Measurements from ENCODE around the gene C10orf53.

C10orf53 gene

GRCh38 chr10:49735848-49736563 lies 56.6 kb downstream of the C10orf53 start:
- Histone ChIP-seq H3K4me1 (ENCODE audit: insufficient read depth, low read length, poor library complexity, severe bottlenecking) (no peaks in the 10 kb centered on the region), H3K9ac (ENCODE audit: low read depth, low read length, poor library complexity, severe bottlenecking) (no peak overlapping the region), H3K79me2 (ENCODE audit: insufficient read depth, low read length) (no peaks in the 10 kb centered on the region), H2AFZ (ENCODE audit: low read length) (no peak overlapping the region), H3K9me3 (ENCODE audit: insufficient read depth, low read depth, low read length) (no peaks in the 10 kb centered on the region), H3K4me3 (ENCODE audit: low read length, poor library complexity, severe bottlenecking) (no peak overlapping the region), H3F3A (ENCODE audit: low read depth) (no peaks in the 10 kb centered on the region), H3K4me2 (ENCODE audit: low read depth, low read length, poor library complexity, severe bottlenecking) (no peak overlapping the region), H4K20me1 (ENCODE audit: insufficient read depth, low read length, poor library complexity, severe bottlenecking) (no peaks in the 10 kb centered on the region), H3K27me3 (ENCODE audit: insufficient read depth, low read length, poor library complexity, severe bottlenecking) (no peaks in the 10 kb centered on the region), H3K9me2 (replicated peaks; ENCODE audit: low read depth, low read length) (no peaks in the 10 kb centered on the region), H3K36me3 (ENCODE audit: insufficient read depth, low read length) (no peaks in the 10 kb centered on the region)
- no peak for TF ChIP-seq EZH2phosphoT487 (IDR thresholded peaks at IDR 0.05; ENCODE audit: borderline replicate concordance)
- TF ChIP-seq, protein P1, sequence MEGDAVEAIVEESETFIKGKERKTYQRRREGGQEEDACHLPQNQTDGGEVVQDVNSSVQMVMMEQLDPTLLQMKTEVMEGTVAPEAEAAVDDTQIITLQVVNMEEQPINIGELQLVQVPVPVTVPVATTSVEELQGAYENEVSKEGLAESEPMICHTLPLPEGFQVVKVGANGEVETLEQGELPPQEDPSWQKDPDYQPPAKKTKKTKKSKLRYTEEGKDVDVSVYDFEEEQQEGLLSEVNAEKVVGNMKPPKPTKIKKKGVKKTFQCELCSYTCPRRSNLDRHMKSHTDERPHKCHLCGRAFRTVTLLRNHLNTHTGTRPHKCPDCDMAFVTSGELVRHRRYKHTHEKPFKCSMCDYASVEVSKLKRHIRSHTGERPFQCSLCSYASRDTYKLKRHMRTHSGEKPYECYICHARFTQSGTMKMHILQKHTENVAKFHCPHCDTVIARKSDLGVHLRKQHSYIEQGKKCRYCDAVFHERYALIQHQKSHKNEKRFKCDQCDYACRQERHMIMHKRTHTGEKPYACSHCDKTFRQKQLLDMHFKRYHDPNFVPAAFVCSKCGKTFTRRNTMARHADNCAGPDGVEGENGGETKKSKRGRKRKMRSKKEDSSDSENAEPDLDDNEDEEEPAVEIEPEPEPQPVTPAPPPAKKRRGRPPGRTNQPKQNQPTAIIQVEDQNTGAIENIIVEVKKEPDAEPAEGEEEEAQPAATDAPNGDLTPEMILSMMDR (conservative IDR thresholded peaks at IDR 0.05; ENCODE audit: low read length) = no peak

- H3K79me2 ChIP-seq (ENCODE audit: insufficient read depth, low read length) = no peaks in the 10 kb centered on the region
- no peaks in the 10 kb centered on the region for H3K36me3 ChIP-seq (ENCODE audit: insufficient read depth, low read length)
- H4K20me1 ChIP-seq (ENCODE audit: insufficient read depth, low read length, poor library complexity, severe bottlenecking) = no peaks in the 10 kb centered on the region
- no peaks in the 10 kb centered on the region for H3K4me1 ChIP-seq (ENCODE audit: insufficient read depth, low read length, poor library complexity, severe bottlenecking)
- H3K4me3 ChIP-seq (ENCODE audit: low read length, poor library complexity, severe bottlenecking) = no peak overlapping the region
- H3K27me3 ChIP-seq (ENCODE audit: insufficient read depth, low read length, poor library complexity, severe bottlenecking) = no peaks in the 10 kb centered on the region
- H3K9me3 ChIP-seq (ENCODE audit: insufficient read depth, low read depth, low read length) = no peaks in the 10 kb centered on the region
- TF ChIP-seq, protein P1 (conservative IDR thresholded peaks at IDR 0.05; ENCODE audit: low read length) = no peak
- no peak for TF ChIP-seq EZH2phosphoT487 (IDR thresholded peaks at IDR 0.05; ENCODE audit: borderline replicate concordance)
- H3K4me2 ChIP-seq (ENCODE audit: low read depth, low read length, poor library complexity, severe bottlenecking) = no peak overlapping the region
- no peak overlapping the region for H2AFZ ChIP-seq (ENCODE audit: low read length)
- H3F3A ChIP-seq (ENCODE audit: low read depth) = no peaks in the 10 kb centered on the region
- H3K9ac ChIP-seq (ENCODE audit: low read depth, low read length, poor library complexity, severe bottlenecking) = no peak overlapping the region
- no peaks in the 10 kb centered on the region for H3K9me2 ChIP-seq (replicated peaks; ENCODE audit: low read depth, low read length)
Observed at GRCh38 chr10:49736564-49737113, 57.2 kb downstream of the C10orf53 start.

DNA sequence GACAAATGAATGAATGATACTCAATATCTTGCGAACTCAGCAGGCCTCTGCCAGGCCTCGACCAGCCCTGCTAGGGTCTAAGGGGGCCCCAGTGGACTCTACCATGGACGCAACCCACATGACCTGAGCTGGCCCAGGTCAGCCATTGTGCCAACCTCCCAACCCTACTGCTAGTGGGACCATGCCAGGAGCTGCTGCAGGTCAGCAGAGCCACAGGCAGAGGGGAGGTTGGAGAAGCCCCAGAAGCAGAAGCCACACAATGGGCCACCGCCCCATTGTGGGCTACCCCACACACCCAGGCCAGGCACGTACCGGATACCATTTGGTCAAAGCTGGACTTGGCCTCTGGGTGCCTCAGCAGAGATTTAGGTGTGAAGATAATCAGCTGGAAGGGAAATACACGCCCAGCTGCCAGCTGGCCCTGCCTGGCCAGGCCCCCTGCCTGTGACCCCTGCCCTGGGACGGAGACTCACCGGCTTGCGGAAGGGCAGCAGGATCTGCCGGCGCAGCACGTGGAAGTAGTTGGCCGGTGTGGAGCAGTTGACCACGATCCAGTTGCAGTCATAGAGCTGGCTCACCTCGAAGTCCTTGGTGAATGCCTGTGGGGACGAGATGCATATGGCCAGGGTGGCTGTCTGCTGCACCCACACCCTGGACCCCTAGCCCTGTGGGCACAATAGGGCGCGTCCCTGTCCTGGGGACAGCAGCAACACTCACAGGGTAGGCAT lies 58.2 kb downstream of the C10orf53 start:
- TF ChIP-seq, protein P1 (conservative IDR thresholded peaks at IDR 0.05; ENCODE audit: low read length) = no peak
- H3K9me3 ChIP-seq (ENCODE audit: insufficient read depth, low read depth, low read length) = no peaks in the 10 kb centered on the region
- no peak overlapping the region for H3K4me3 ChIP-seq (ENCODE audit: low read length, poor library complexity, severe bottlenecking)
- H3K9me2 ChIP-seq (replicated peaks; ENCODE audit: low read depth, low read length) = no peaks in the 10 kb centered on the region
- H3K27me3 ChIP-seq (ENCODE audit: insufficient read depth, low read length, poor library complexity, severe bottlenecking) = no peaks in the 10 kb centered on the region
- H3K79me2 ChIP-seq (ENCODE audit: insufficient read depth, low read length) = no peaks in the 10 kb centered on the region
- H3F3A ChIP-seq (ENCODE audit: low read depth) = no peaks in the 10 kb centered on the region
- no peak overlapping the region for H2AFZ ChIP-seq (ENCODE audit: low read length)
- H3K4me2 ChIP-seq (ENCODE audit: low read depth, low read length, poor library complexity, severe bottlenecking) = no peak overlapping the region
- H3K9ac ChIP-seq (ENCODE audit: low read depth, low read length, poor library complexity, severe bottlenecking) = no peak overlapping the region
- no peaks in the 10 kb centered on the region for H3K4me1 ChIP-seq (ENCODE audit: insufficient read depth, low read length, poor library complexity, severe bottlenecking)
- H3K36me3 ChIP-seq (ENCODE audit: insufficient read depth, low read length) = no peaks in the 10 kb centered on the region
- H4K20me1 ChIP-seq (ENCODE audit: insufficient read depth, low read length, poor library complexity, severe bottlenecking) = no peaks in the 10 kb centered on the region
